Karpas-422 (cell line): ENCODE measurements around the gene OXCT2. TPM values are rescaled to one million over a fixed set of nuclear protein-coding genes. Genes with fewer than 3 reads are reported as not detected.
"Not testable (repeated sequence)": the region's sequence is repeated elsewhere in the genome, so short reads cannot be mapped to it uniquely, and the experiment has no call there.

Experiments used
- DNase-seq: peaks from one replicate; pipeline ENCODE4 v3.0.0-alpha.2; 2015
- H2AFZ ChIP-seq: fragments of 200-600 bp; sonication (generic); 2 replicates; pipeline ENCODE4 v1.6.1; 2014; ENCODE audit warnings: antibody characterized with exemption, low read length, mixed read lengths
- H3K27ac ChIP-seq: fragments of 200-600 bp; sonication (generic); 2 replicates; pipeline ENCODE4 v1.5.1; 2014; ENCODE audit warnings: mild to moderate bottlenecking, low read length, moderate library complexity
- H3K27me3 ChIP-seq: fragments of 200-600 bp; sonication (generic); 2 replicates; pipeline ENCODE4 v1.6.1; 2014; ENCODE audit warnings: low read length, mixed read lengths
- H3K36me3 ChIP-seq: fragments of 200-600 bp; sonication (generic); 2 replicates; pipeline ENCODE4 v1.6.1; 2014; ENCODE audit warnings: low read length, mixed read lengths; ENCODE audit not compliant: insufficient read depth
- H3K4me1 ChIP-seq: fragments of 200-600 bp; sonication (generic); 2 replicates; pipeline ENCODE4 v1.6.1; 2014; ENCODE audit warnings: mild to moderate bottlenecking, low read length, mixed read lengths
- H3K4me2 ChIP-seq: fragments of 200-600 bp; sonication (generic); 2 replicates; pipeline ENCODE4 v1.6.1; 2014; ENCODE audit warnings: low read length, low read depth, mild to moderate bottlenecking; ENCODE audit not compliant: poor library complexity, severe bottlenecking
- H3K4me3 ChIP-seq: fragments of 200-600 bp; sonication (generic); 2 replicates; pipeline ENCODE4 v1.5.1; 2014; ENCODE audit warnings: mild to moderate bottlenecking, antibody characterized with exemption, low read length, mixed read lengths
- H3K79me2 ChIP-seq: fragments of 200-600 bp; sonication (generic); 2 replicates; pipeline ENCODE4 v1.6.1; 2014; ENCODE audit warnings: mild to moderate bottlenecking, low read length, mixed read lengths
- H3K9ac ChIP-seq: fragments of 200-600 bp; sonication (generic); 2 replicates; pipeline ENCODE4 v1.6.0; 2014; ENCODE audit warnings: low read length
- H3K9me2 ChIP-seq: fragments of 200-600 bp; sonication (generic), shearing (Covaris generic); replicated peaks from 2 replicates; pipeline ENCODE4 v1.6.0; 2014; ENCODE audit warnings: mild to moderate bottlenecking, low read length, moderate library complexity; ENCODE audit not compliant: insufficient read depth
- H3K9me3 ChIP-seq: fragments of 300-700, 200-600 bp; sonication (generic); 2 replicates; pipeline ENCODE4 v1.6.1; 2014; ENCODE audit warnings: low read length, mixed read lengths
- H4K20me1 ChIP-seq: fragments of 200-600 bp; sonication (generic); 2 replicates; pipeline ENCODE4 v1.6.1; 2014; ENCODE audit warnings: mild to moderate bottlenecking, antibody characterized with exemption, low read length, low read depth; ENCODE audit not compliant: insufficient read depth
- total RNA-seq: library from RNA; depleted of rRNA; stranded (reverse); fragments of >200 nt; shearing (Covaris generic); gene quantifications from 2 replicates; pipeline ENCODE4 v1.2.3, GENCODE V29; 2014; ENCODE audit warnings: low replicate concordance

Gene OXCT2
- total RNA-seq, 1 experiment from 2014 or later: not detected

DNA sequence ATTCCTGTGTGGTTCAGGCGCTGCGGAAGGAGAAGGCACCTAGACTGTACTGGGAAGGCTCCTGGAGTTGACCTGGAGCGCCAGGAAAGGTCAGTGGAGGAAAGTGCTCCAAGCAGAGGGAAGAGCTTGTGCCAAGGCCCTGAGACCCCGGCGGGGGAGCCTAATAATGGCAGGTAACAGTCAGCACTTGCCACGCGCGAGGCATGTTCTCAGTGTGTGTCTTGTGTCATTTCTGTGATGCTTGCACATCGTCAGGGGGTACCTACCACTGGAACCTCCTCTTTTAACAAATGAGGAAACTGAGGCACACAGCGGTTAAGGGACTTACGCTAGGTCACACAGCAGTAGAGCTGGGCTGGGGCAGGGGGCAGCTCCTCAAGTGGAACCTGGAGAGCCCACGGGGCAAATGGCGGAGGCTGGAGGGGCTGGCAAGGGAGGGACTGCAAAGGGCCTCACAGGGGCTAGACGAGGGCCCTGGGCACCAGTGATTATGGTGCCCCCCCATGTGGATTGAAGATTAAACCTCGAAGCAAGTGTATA, 18.5 kb upstream of the OXCT2 start:
- no peak for DNase-seq

DNA sequence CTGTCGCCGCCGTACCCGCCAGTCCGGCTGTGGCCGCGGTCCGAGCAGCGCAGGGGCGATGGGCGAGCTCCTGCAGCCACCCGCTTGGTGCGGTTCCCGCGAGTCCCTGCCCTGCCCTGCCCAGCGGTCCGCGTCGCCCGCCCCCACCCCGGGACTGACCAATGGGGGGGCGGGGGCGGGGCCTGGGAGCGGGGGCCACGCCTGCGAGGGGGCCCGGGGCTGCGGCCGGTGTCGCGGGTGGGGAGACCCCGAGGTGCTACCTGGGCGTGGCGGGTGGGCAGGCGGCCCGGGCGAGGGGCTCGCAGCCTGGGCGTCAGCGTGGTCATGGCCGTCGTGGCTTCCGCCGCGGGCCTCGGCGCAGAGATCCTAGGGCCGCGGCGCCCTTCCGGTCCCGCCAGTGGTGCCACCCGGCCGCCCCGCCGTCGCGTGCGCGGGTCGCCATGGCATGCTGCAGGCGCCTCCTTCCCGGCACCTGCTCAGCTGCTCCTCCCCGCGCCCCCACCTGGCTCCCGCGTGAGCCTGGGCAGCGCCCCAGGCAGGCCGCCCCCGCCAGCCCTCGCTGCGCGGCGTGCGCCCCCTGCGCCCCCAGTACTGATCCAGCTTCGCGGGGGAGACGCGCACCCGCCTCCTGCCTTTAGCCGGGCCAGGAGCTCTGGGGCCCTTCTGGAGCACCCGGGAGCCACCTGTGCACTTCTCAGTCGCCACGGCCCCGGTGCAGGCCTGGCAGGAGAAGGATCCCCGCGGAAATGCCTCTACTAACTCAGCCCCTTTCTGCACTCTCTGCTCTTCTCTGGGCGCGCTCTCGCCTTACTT, 17.8 kb upstream of the OXCT2 start, which contains the start of gene BMP8B:
TSS of gene BMP8B (minus strand) at position 108 of the 813 bp plus-strand sequence. CDS start 380 bp downstream, outside the sequence.
- no peaks in the 10 kb centered on the region for H3K36me3 ChIP-seq
- H3K27ac ChIP-seq: no peak within 1 kb of the TSS
- H3K9me2 ChIP-seq: no peaks in the 10 kb centered on the region
- no peaks in the 10 kb centered on the region for H3K4me1 ChIP-seq
- H3K9me3 ChIP-seq: no peaks in the 10 kb centered on the region
- H3K79me2 ChIP-seq: no peaks in the 10 kb centered on the region
- no peak within 1 kb of the TSS for H3K4me2 ChIP-seq
- H3K4me3 ChIP-seq: no peak within 1 kb of the TSS
- DNase-seq: no peak
- no peaks in the 10 kb centered on the region for H4K20me1 ChIP-seq
- H2AFZ ChIP-seq: no peak within 1 kb of the TSS
- no peak within 1 kb of the TSS for H3K9ac ChIP-seq
- H3K27me3 ChIP-seq: no peaks in the 10 kb centered on the region

More for the DNA sequence above, 18.5 kb upstream of the OXCT2 start:
- H3K4me3 ChIP-seq: no peak overlapping the region
- H3K9me2 ChIP-seq: no peaks in the 10 kb centered on the region
- H3K27ac ChIP-seq: no peak overlapping the region
- no peaks in the 10 kb centered on the region for H4K20me1 ChIP-seq
- no peaks in the 10 kb centered on the region for H3K79me2 ChIP-seq
- no peaks in the 10 kb centered on the region for H3K4me1 ChIP-seq
- H3K4me2 ChIP-seq: no peak overlapping the region
- no peaks in the 10 kb centered on the region for H3K27me3 ChIP-seq
- H2AFZ ChIP-seq: no peak overlapping the region
- no peak overlapping the region for H3K9ac ChIP-seq
- H3K9me3 ChIP-seq: no peaks in the 10 kb centered on the region
- no peaks in the 10 kb centered on the region for H3K36me3 ChIP-seq

DNA sequence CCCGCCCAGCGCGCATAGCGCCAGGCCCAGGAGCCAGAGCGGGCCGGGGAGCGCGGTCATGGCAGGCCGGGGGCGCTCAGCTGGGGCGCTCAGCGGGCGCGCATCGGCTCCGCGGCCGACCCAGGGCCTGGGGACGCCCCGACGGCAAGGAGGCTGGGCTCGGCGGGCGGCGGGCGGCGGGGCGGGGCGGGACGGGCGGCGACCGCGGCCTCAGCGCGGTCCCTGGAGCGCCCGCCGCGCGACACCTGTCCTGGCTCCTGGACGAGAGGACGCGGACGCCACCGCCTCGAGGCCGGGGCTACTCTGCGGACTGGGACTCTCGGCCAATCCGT, 17.2 kb upstream of the OXCT2 start:
- H3K9me2 ChIP-seq: no peaks in the 10 kb centered on the region
- no peaks in the 10 kb centered on the region for H3K36me3 ChIP-seq
- H3K9ac ChIP-seq: no peak overlapping the region
- H2AFZ ChIP-seq: no peak overlapping the region
- H3K79me2 ChIP-seq: no peaks in the 10 kb centered on the region
- no peaks in the 10 kb centered on the region for H3K9me3 ChIP-seq
- H4K20me1 ChIP-seq: no peaks in the 10 kb centered on the region
- H3K4me1 ChIP-seq: no peaks in the 10 kb centered on the region
- H3K4me3 ChIP-seq: no peak overlapping the region
- no peaks in the 10 kb centered on the region for H3K27me3 ChIP-seq
- no peak overlapping the region for H3K27ac ChIP-seq
- H3K4me2 ChIP-seq: no peak overlapping the region
- DNase-seq: no peak

DNA sequence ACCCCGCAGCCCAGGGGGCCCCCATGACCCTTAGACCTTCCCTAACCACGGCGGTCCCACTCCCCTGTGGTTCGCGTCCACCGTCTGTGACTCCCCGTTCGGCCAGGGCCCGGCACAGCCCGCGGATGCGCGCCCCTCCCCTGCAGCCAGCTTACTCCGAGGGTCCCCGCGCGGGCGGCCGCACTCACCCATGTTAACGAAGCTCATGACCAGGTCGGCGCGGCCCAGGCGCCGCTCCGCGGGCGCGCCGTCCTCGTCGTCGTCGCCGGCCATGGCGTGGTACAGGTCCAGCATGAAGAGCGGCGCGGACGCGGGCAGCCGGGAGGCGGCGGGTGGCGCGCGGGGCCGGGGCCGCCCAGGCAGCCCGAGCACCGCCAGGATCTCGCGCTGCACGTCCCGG, 16.8 kb upstream of the OXCT2 start:
- not testable (repeated sequence) for H4K20me1 ChIP-seq, H3K27ac ChIP-seq, H2AFZ ChIP-seq, H3K4me2 ChIP-seq, H3K27me3 ChIP-seq, H3K36me3 ChIP-seq, H3K9ac ChIP-seq, H3K4me3 ChIP-seq, H3K4me1 ChIP-seq, H3K9me2 ChIP-seq, DNase-seq, H3K79me2 ChIP-seq, H3K9me3 ChIP-seq

DNA sequence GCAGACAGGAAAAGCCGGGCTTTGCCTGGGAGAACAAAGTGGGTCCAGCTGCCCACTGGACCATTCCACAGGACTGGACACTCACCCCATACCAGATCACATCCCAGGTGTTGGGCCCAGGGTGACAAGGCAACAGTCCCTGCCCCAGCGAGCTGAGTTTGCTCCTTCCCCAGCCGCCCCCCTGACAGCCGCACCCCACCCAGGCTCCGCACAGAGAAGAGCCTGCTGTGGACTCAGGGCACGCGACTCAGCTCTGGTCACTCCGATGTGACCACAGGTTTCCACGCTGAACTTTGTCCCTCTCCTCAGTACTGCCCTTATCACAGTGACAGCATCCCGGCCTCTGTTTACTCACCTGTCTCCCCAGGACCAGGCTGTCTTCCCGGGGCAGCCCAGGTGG, 16.3 kb upstream of the OXCT2 start:
- H3K9ac ChIP-seq: no peak overlapping the region
- no peak overlapping the region for H3K4me3 ChIP-seq
- DNase-seq: no peak
- H3K27me3 ChIP-seq: no peaks in the 10 kb centered on the region
- H3K9me2 ChIP-seq: no peaks in the 10 kb centered on the region
- H2AFZ ChIP-seq: no peak overlapping the region
- H3K4me2 ChIP-seq: no peak overlapping the region
- no peaks in the 10 kb centered on the region for H3K4me1 ChIP-seq
- H4K20me1 ChIP-seq: no peaks in the 10 kb centered on the region
- H3K36me3 ChIP-seq: no peaks in the 10 kb centered on the region
- H3K27ac ChIP-seq: no peak overlapping the region
- H3K79me2 ChIP-seq: no peaks in the 10 kb centered on the region
- no peaks in the 10 kb centered on the region for H3K9me3 ChIP-seq

DNA sequence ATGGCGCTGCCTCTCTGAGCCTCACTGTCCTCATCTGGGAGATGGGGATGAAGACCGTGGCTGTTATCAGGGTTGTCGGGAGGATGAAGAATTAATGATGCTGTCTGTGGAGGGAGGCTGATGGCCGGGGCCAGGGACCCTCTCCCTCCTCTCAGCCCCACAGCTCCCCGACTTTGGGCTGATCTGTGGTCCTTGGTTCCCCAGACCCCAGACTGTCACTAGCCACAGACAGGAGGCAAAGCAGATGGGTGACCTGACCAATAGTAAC, 15.9 kb upstream of the OXCT2 start:
- H3K4me2 ChIP-seq, H4K20me1 ChIP-seq, H3K9me3 ChIP-seq, H3K79me2 ChIP-seq, H3K4me3 ChIP-seq, H3K36me3 ChIP-seq, H3K4me1 ChIP-seq, H3K27me3 ChIP-seq, H2AFZ ChIP-seq, H3K9me2 ChIP-seq, H3K27ac ChIP-seq, H3K9ac ChIP-seq, DNase-seq: not testable (repeated sequence)

DNA sequence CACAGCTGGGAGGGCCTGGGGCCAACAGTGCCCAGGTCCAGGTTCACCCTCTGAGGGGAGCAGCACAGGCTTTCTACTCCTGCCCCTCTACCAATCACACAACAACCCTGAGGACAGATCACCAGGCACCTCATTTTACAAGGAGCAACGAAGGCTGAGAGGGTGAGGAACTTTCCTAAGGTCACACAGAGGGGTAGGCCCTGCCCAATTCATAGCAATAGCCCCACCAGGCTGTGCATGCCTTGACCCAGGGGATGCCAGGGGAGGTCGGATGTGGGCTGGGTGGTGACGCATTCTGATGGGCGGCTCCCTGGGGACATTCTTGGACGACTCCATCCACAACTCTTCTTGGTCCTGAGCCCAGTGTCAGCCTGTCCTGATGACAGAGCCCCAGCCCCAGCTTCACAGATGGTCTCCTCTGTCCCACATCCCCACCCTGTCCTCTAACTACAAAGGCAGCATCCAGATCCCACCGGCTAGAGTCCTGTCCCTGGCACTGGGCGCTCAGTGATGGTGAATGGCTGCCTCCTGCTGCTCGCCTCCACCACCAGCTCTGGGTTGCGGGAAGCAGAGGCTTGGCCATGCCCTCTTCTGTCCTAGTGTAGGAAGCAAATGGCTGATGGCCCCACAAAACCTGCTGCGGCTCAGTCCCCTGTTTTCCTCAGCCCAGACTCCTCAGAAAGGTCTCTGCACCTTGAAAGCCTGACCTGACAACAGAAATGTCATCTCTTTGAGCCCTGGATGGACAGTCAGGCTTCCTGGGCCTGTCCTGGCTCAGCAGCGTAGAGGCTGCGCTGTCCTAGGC, 15.4 kb upstream of the OXCT2 start:
- not testable (repeated sequence) for H3K79me2 ChIP-seq, H3K27me3 ChIP-seq, H3K27ac ChIP-seq, H3K36me3 ChIP-seq, H4K20me1 ChIP-seq, H3K4me2 ChIP-seq, H2AFZ ChIP-seq, H3K9me2 ChIP-seq, H3K9me3 ChIP-seq, H3K9ac ChIP-seq, DNase-seq, H3K4me3 ChIP-seq, H3K4me1 ChIP-seq

DNA sequence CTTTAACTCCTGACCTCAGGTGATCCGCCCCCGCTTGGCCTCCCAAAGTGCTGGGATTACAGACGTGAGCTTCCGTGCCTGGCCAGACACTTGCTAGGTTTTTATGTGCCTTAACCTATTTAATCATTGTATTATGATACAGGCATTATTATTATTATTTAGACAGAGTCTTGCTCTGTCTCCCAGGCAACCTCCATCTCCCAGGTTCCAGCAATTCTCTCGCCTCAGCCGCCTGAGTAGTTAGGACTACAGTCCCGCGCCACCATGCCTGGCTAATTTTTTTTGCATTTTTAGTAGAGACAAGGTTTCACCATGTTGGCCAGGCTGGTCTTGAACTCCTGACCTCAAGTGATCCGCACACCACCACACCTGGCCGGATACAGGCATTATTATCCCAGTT, 11.5 kb upstream of the OXCT2 start:
- H3K4me2 ChIP-seq, H3K27ac ChIP-seq, H3K4me3 ChIP-seq, H3K9ac ChIP-seq, DNase-seq, H3K79me2 ChIP-seq, H3K36me3 ChIP-seq, H2AFZ ChIP-seq, H4K20me1 ChIP-seq, H3K9me2 ChIP-seq, H3K27me3 ChIP-seq, H3K9me3 ChIP-seq, H3K4me1 ChIP-seq: not testable (repeated sequence)
